Measurements from ENCODE around the gene SPAG16.

DNA sequence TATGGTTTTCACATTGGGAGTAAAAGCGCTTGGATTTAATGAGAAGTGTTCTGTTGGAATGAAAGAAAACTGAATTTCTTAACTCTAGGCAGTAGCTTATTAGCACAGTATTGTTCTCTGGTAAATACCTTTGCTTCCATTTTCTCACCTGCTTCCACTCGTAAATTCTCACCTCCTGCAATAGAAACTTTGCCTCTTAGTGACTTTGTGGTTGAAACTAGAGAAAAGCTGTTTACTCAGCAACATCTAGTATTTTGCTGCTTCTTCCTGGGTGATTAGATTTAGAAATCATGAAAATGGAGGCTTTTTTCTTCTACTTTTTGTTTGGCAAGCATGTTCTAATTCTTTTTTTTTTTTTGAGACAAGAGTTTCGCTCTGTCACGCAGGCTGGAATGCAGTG, 385.4 kb downstream of the SPAG16 start:
- TF ChIP-seq, protein P1, sequence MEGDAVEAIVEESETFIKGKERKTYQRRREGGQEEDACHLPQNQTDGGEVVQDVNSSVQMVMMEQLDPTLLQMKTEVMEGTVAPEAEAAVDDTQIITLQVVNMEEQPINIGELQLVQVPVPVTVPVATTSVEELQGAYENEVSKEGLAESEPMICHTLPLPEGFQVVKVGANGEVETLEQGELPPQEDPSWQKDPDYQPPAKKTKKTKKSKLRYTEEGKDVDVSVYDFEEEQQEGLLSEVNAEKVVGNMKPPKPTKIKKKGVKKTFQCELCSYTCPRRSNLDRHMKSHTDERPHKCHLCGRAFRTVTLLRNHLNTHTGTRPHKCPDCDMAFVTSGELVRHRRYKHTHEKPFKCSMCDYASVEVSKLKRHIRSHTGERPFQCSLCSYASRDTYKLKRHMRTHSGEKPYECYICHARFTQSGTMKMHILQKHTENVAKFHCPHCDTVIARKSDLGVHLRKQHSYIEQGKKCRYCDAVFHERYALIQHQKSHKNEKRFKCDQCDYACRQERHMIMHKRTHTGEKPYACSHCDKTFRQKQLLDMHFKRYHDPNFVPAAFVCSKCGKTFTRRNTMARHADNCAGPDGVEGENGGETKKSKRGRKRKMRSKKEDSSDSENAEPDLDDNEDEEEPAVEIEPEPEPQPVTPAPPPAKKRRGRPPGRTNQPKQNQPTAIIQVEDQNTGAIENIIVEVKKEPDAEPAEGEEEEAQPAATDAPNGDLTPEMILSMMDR (IDR thresholded peaks at IDR 0.05): no peak
- TF ChIP-seq POLR2A (IDR thresholded peaks at IDR 0.05): no peak
